Measurements from ENCODE around the gene PDE4A.

Gene PDE4A

DNA sequence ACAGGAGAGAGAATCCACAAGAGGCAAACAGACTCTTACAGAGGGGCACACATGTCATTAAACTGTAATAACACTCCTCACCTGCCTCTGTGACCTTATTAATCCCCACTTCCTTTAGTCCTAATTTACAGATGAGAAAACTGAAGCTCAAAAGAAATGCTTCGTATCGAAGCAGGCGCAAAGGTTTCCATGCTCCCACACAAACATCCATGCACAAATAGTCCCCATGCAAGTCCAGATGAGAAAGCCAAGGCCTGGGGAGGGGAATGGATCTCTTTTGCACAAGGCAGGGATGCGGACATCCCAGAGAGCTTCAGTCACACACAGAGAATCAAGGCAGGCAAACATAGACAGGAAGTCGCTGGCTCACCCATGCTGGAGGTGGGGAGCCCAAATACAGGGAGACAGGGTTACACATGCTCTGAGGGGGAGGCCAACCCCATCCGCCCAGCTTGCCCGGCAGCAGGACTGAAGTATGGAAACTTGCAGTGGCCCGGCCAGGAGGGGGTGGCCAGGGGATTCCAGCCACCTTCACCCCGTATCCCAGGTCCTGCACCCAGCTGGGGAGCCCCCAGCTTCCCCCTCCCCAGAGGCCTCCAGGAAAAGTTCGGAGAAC, 96.4 kb downstream of the PDE4A start:
- DNase-seq, result no peak

DNA sequence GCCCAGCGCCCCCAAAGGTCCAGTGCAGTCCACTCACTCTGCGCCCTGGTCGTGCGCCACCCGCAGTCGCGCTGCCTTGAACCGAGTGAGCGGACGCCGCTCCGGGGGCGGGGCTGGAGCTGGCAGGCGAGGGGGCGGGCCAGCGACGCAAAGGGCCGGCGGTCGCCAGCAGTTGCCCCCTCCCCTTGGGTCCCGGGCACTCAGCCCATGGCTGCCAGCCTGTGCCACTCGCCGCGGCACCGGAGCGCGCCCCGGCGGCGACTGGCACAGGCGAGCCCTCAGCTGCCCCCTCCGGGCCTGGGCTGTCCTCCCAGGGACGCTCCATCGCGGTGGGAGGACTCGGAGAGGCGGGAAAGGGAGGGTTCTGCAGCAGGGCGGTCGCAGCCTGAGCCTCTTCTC, 97.0 kb downstream of the PDE4A start, which contains the start of gene S1PR5:
Gene S1PR5 (minus strand): TSS at position 87 of the 399 bp plus-strand sequence. CDS start 2,436 bp downstream, outside the sequence.
- DNase-seq, result no peak

- no peak for DNase-seq
These were observed 97.6 kb downstream of the PDE4A start for GRCh38 chr19:10517760-10518443.

GRCh38 chr19:10518444-10519361, 98.4 kb downstream of the PDE4A start:
- DNase-seq, result no peak
